Activated CD4-positive, alpha-beta T cell treated with anti-CD3 and anti-CD28 coated beads, Interleukin-2, amount 50 U/mL, for 1 hour (primary cell): ENCODE data around the gene SCN1B.

Experiments
- DNase-seq: peaks from one replicate; pipeline ENCODE4 v3.0.0-alpha.2; 2020

The SCN1B gene

DNA sequence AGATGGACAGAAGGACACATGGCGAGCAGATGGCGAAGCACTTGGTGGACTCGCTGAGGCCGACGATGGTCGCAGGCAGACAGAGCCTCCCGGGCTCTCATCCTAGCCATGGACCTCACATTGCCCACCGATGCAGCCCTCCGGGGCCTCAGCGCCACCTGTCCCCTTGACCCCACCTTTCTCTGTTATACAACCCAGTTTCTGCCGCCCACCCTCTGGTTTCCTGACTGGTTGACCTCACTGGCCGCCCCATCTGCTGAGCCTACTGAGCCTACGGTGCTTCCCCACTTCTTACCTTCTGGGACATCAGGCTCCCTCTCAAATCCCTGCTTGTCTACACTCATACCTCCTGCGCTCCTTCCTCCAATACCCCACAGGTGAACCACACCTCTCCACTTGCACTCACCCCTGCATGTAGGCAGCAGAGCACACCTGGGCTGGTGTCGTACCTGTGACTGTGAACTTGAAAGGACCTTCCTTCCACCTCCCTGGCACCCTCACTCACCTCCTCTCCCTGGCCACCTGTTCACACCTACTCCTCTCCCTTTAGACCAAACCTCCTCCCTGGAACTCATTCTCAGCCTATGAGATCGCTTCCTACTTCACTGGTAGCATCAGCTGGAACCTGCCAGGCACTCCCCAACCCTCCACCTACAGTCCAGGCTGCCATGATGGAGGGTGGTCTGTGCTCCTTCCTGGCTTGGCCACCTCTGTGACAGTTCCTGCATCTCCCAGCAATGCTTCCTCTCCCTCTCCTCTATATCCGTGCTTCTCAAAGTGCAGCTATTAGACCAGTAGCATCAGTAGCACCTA is 47.3 kb downstream of the SCN1B start:
- DNase-seq = no peak

DNA sequence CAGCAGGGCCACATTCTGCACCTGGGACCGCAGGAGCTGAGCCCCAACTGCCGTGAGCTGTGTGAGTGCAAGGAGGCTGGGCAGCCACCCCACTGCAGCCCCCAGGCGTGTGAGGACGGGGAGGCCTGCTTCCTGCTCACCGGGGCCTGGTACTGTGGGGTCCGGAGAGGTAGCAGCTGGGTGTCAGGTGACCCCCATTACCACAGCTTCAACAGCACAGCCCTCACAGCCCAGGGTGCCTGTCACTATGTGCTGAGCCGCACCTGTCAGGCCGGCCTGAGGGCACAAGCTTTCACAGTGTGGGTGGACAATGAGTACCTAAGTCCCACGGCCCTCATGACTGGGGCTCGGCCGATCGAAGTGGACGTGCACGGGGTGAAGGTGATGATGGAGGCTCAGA is 49.6 kb downstream of the SCN1B start:
- no peak for DNase-seq

DNA sequence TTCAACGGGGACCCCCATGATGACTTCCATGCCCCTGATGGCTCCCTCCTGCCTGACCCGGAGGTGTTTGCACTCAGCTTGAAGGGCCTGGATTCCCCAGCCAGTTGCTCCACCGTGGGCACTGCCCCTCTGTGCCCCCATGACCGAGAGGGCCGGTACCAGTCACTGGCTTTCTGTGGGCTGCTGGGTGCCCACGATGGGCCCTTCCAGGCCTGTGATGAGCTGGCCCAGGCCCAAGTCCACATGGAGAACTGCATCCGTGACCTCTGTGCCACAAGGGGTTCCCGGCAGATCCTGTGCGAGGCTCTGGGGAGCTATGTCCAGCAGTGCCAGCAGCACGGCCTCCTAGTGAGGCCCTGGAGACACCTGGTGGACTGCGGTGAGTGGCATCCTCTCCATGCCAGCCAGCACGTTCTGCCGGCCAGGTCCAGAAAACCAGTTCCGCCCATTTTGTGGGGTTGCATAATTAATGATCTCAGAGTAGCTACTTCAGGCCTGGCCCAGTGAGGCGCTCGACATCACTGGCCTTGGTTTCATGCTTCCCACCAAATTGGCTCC is 50.4 kb downstream of the SCN1B start:
- DNase-seq = no peak

DNA sequence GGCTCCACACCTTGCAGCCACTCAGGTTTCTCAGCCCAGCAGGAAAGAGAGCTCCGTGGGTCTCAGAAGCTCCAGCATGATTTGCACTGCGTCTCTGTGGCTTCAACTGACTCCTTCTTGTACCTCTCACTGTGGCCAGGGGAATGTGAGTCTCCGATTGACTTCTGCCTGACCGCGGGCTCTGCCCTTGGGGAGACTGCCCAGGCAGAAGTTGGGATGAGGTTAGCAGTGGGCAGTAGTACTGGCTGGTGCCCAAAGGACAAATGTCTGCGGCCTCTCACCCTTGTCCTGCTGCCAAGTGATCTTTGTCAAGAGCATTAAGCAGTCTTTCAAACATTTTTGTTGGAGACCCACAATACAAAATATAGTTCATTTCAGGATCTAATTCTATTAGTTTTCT is 50.9 kb downstream of the SCN1B start:
- no peak for DNase-seq

DNA sequence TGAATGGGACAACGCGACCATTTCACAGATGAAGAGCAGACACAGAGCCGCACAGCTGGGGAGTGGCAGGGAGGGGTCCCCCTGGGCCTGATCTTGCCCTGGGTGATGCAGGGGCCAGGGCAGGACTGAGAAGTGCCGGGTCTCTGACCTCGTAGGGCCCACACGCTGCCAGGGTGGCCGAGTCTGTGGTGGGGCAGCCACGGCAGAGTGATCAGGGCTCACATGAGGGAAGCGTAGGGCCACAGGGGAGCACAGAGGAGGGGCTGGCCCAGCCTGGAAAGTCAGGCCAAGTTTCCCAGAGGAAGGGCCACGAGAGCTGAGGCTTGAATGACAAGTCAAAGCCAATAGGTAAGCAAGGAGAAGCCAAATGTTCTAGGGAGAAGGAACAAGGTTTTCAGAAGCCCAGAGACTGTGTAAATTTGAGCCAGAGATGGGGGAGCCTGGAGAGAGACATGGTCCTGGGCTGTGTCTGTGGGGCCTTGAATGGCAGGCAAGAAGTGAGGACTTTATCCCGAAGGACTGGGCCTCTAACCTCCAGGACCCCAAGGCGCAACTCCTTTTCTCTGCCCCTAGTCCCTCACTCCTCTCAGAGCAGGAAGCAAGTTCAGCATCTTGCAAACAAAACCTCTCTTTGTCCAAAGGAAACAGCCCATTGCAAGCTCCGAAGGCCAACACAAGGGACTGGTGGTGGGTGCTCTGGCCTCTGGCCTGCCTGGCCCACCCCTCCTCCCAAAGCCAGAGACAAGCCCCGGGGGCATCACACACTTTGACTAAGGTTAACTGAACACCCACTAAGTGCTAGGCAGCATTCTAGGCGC is 53.6 kb downstream of the SCN1B start:
- DNase-seq = no peak

DNA sequence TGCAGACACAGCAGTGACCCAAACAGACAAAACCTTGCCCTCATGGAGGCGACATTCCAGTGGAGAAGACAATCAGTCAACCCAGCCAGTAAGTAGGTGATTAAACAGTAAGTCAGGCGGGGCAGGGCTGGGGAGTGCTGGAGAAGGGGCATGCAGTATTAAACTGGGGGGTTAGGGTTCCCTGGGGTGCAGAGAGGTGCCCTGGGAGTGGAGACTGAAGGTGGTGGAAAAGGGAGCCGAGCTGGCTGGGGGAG is 54.2 kb downstream of the SCN1B start:
- no peak for DNase-seq

DNA sequence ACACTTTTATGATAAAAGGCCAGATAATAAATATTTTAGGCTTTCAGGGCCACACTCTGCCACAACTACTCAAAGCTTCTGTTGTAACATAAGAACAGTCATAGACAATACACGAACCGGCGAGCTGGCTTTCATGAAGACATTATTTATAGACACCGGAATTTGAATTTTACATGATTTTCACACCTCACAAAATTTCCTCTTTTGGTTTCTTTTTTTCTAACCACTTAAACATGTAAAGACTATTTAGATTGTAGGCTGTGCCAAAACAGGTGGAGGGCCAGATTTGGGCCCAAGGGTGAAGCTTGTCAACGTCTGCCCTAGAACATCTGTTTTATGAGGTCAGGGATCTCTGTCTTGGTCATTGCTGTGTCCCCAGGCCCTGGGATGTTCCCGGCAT is 55.7 kb downstream of the SCN1B start:
- DNase-seq = no peak

DNA sequence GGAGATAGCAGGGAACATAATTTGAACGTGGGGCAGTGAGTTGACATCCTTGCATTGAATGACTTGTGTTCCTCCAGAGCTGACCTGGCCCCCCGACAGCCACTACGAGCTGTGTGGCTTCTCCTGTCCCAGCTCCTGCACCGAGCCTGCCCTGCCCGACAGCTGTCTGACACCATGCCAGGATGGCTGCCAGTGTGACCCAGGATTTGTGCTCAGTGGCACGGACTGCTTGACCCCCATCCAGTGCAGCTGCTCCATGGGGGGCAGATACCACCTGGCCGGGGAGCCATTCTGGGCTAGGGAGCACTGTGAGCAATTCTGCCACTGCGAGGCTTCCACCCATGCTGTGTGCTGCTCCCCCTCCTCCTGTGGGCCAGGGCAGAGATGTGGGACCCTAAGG is 56.2 kb downstream of the SCN1B start:
- DNase-seq = no peak

DNA sequence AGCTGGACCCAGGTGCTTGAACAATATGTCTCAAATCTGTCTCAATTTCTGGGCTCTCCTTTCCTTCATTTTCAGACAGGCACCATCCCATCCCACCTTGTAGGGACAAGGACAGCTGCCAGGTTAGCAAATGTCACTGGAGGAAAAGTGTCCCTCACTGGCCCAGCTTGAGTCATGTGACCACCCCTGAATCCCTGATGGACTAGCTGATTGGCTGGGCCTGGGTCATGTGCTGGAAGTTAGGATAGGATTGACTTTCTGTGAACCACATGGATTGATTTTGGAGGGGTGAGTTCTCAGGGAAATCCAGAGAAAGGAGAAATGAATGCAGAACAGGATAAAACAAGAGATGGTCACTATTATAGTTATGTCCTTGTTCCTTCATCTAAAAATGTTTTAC is 57.1 kb downstream of the SCN1B start:
- DNase-seq = no peak

DNA sequence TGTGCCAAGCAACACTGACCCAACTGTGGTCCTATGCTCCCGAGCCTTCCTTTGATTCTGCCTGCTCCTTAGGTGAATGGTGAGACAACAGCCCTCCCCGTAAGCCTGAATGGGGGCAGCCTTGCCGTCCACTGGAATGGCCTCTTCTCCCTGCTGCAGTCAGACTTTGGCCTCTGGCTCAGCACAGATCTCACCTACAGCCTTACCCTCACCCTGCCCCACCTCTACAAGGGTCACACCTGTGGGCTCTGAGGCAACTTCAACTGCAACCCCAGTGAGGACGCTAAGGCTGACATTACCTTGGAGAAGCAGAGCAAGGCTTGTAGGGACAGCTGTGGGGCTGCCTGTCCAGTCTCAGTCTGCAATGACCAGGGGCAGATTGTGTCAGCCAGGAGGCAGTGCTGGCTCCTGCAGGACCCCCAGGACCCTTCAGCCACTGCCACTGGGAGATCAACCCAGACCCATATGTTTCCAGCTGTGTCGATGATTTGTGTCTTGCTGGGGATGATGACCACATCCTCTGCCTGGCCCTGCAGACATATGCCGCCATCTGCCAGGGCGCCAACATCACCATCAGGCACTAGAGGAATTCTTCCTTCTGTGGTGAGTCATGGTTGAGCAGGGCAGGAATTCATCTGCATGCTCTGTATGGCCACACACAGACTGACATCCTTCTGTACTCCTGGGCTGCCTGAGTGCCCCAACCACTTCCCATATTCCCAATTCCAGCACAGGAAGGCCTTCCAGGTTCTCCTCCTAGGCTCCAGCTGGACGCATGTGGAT is 58.1 kb downstream of the SCN1B start:
- no peak for DNase-seq

DNA sequence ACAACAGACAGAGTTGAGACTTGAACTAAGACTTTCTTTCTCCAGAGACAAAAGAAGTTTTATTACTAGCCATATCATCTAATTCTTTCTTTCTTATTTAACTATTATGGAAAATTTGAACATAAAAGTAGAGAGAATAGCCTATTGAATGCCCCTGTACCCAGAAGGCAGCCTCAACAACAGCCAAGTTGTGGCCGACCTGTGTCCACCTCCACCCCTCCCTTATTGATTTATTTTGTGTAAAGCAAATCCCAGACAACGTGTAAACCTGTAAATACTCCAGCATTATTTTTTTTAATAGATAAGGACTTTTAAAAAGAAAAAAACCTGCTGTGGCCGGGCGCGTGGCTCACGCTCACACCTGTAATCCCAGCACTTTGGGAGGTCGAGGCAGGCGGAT is 59.3 kb downstream of the SCN1B start:
- DNase-seq = no peak
